HG03575 (cell line): ENCODE data around the gene KDM8.

Experiments
- ATAC-seq: cut with Tn5 transposase; IDR thresholded peaks from one replicate; pipeline ENCODE4 v1.9.1; 2021; ENCODE audit not compliant: unreplicated experiment, insufficient number of reproducible peaks, low FRiP score; ENCODE audit errors: extremely low read depth

KDM8 gene

GRCh38 chr16:27225536-27226360 is 22.4 kb downstream of the KDM8 start:
- ATAC-seq = no peak

GRCh38 chr16:27226476-27226875 is 23.1 kb downstream of the KDM8 start:
- no peak for ATAC-seq

GRCh38 chr16:27226976-27227705 is 23.8 kb downstream of the KDM8 start:
- no peak for ATAC-seq

- no peak for ATAC-seq
Measured at GRCh38 chr16:27228045-27228444, 24.7 kb downstream of the KDM8 start.

- no peak for ATAC-seq
Measured at GRCh38 chr16:27228621-27229501, 25.5 kb downstream of the KDM8 start.

GRCh38 chr16:27229891-27230470 is 26.7 kb downstream of the KDM8 start:
- no peak for ATAC-seq

- ATAC-seq = no peak
Measured at GRCh38 chr16:27230562-27231001, 27.3 kb downstream of the KDM8 start.

GRCh38 chr16:27231692-27232060 is 28.4 kb downstream of the KDM8 start:
- ATAC-seq = no peak

GRCh38 chr16:27232061-27232900 is 29.0 kb downstream of the KDM8 start:
- no peak for ATAC-seq

GRCh38 chr16:27232901-27233625 is 29.7 kb downstream of the KDM8 start:
- ATAC-seq = no peak

GRCh38 chr16:27233731-27234130 is 30.4 kb downstream of the KDM8 start:
- ATAC-seq = no peak

- ATAC-seq = no peak
Measured at GRCh38 chr16:27234171-27234570, 30.8 kb downstream of the KDM8 start.

- ATAC-seq = no peak
Measured at GRCh38 chr16:27234603-27235002, 31.3 kb downstream of the KDM8 start.

- ATAC-seq = no peak
Measured at GRCh38 chr16:27235055-27235937, 32.0 kb downstream of the KDM8 start.

- ATAC-seq = no peak
Measured at GRCh38 chr16:27235938-27236245, 32.6 kb downstream of the KDM8 start.

GRCh38 chr16:27236635-27237218 is 33.4 kb downstream of the KDM8 start:
- no peak for ATAC-seq
